HEK293 (cell line): Measurements from ENCODE around the gene MARCHF3.

ENCODE experiments used
- CTCF ChIA-PET: fragments of 350-600 bp; formaldehyde crosslinking; extraction: SDS; loops from one replicate; lab custom pipeline; 2021; ENCODE audit warnings: antibody characterized with exemption; lab: Yijun Ruan, JAX
- POLR2A ChIA-PET: fragments of 300-600 bp; formaldehyde crosslinking; extraction: SDS; loops from one replicate; lab custom pipeline; 2020; ENCODE audit warnings: antibody characterized with exemption, inconsistent platforms; lab: Yijun Ruan, JAX
- H3K27ac ChIP-seq: fragments of 200-500 bp; sonication (Bioruptor generic); 2 replicates; pipeline ENCODE4 v1.5.1; 2014; ENCODE audit warnings: low read depth, low read length, control low read depth, inconsistent platforms; ENCODE audit errors: extremely low read depth
- H3K36me3 ChIP-seq, 2 experiments: fragments of 200-500 bp in 1 of 2; sonication (Bioruptor generic) in 1 of 2; 1 replicate in 1 of 2; 2 replicates in 1 of 2; pipeline ENCODE4 v1.5.1; 2014 to 2017; ENCODE audit warnings: inconsistent platforms in 2 of 2, low read length in 2 of 2; ENCODE audit not compliant: control insufficient read depth in 2 of 2, insufficient read depth in 1 of 2
- H3K4me1 ChIP-seq: fragments of 200-500 bp; sonication (Bioruptor generic); 2 replicates; pipeline ENCODE4 v1.5.1; 2014; ENCODE audit warnings: mild to moderate bottlenecking, low read length, inconsistent platforms; ENCODE audit not compliant: control insufficient read depth, insufficient read depth
- H3K4me3 ChIP-seq: 2 replicates; pipeline ENCODE4 v1.5.1; 2011; ENCODE audit warnings: low read depth, mild to moderate bottlenecking, control low read depth, low read length, moderate library complexity
- H3K9me3 ChIP-seq: fragments of 200-500 bp; sonication (Bioruptor generic); 2 replicates; pipeline ENCODE4 v1.5.1; 2014; ENCODE audit warnings: low read depth, low read length, inconsistent platforms; ENCODE audit not compliant: control insufficient read depth, insufficient read depth
- BCL11B ChIP-seq: fragments of 450-650 bp; formaldehyde crosslinking; IDR thresholded peaks from 2 replicates; pipeline ENCODE4 v1.5.1; 2016; ENCODE audit warnings: low read depth, missing biosample characterization, missing genetic modification characterization
- CTCF ChIP-seq: fragments of 450-650 bp; formaldehyde crosslinking; IDR thresholded peaks from 2 replicates; pipeline ENCODE4 v1.5.1; 2016; ENCODE audit warnings: missing biosample characterization, missing genetic modification characterization
- GLIS1 ChIP-seq: fragments of 450-650 bp; formaldehyde crosslinking; IDR thresholded peaks from 2 replicates; pipeline ENCODE4 v1.5.1; 2016; ENCODE audit warnings: missing biosample characterization, missing genetic modification characterization
- HOXC10 ChIP-seq: sonication (generic); formaldehyde crosslinking; IDR thresholded peaks from 2 replicates; pipeline ENCODE4 v1.8.1; 2023; ENCODE audit warnings: mild to moderate bottlenecking, missing genetic modification reagents
- PATZ1 ChIP-seq: fragments of 450-650 bp; formaldehyde crosslinking; IDR thresholded peaks from 2 replicates; pipeline ENCODE4 v1.5.1; 2016; ENCODE audit warnings: missing biosample characterization, missing genetic modification characterization
- ZBTB26 ChIP-seq: fragments of 450-650 bp; formaldehyde crosslinking; optimal IDR thresholded peaks from 2 replicates; pipeline ENCODE3; 2016; ENCODE audit warnings: missing biosample characterization, mild to moderate bottlenecking, missing genetic modification characterization
- ZBTB48 ChIP-seq: fragments of 450-650 bp; formaldehyde crosslinking; IDR thresholded peaks from 2 replicates; pipeline ENCODE4 v1.5.1; 2016; ENCODE audit warnings: missing biosample characterization, missing genetic modification characterization
- ZFHX2 ChIP-seq: fragments of 450-650 bp; formaldehyde crosslinking; conservative IDR thresholded peaks from 2 replicates; pipeline ENCODE4 v1.5.1; 2016; ENCODE audit warnings: missing biosample characterization, missing genetic modification characterization
- ZNF10 ChIP-seq: fragments of 450-650 bp; formaldehyde crosslinking; IDR thresholded peaks from 2 replicates; pipeline ENCODE4 v1.5.1; 2017; ENCODE audit warnings: missing biosample characterization, missing genetic modification characterization
- ZNF146 ChIP-seq: fragments of 450-650 bp; formaldehyde crosslinking; IDR thresholded peaks from 2 replicates; pipeline ENCODE4 v1.5.1; 2016; ENCODE audit warnings: missing biosample characterization, missing genetic modification characterization
- ZNF184 ChIP-seq: fragments of 450-650 bp; IDR thresholded peaks from 2 replicates; pipeline ENCODE4 v1.5.1; 2018; ENCODE audit warnings: missing biosample characterization, mild to moderate bottlenecking, missing genetic modification characterization
- ZNF23 ChIP-seq: fragments of 450-650 bp; formaldehyde crosslinking; IDR thresholded peaks from 2 replicates; pipeline ENCODE4 v1.5.1; 2016; ENCODE audit warnings: missing biosample characterization, missing genetic modification characterization, borderline replicate concordance
- ZNF266 ChIP-seq: fragments of 450-650 bp; formaldehyde crosslinking; IDR thresholded peaks from 2 replicates; pipeline ENCODE4 v1.5.1; 2016; ENCODE audit warnings: missing biosample characterization, missing genetic modification characterization, low read depth
- ZNF37A ChIP-seq: fragments of 450-650 bp; IDR thresholded peaks from 2 replicates; pipeline ENCODE4 v1.5.1; 2018; ENCODE audit warnings: missing biosample characterization, missing genetic modification characterization
- ZNF394 ChIP-seq: fragments of 450-650 bp; formaldehyde crosslinking; IDR thresholded peaks from 2 replicates; pipeline ENCODE4 v1.5.1; 2016; ENCODE audit warnings: missing biosample characterization, missing genetic modification characterization, mild to moderate bottlenecking, moderate library complexity, borderline replicate concordance
- ZNF404 ChIP-seq: fragments of 450-650 bp; formaldehyde crosslinking; IDR thresholded peaks from 2 replicates; pipeline ENCODE4 v1.5.1; 2017; ENCODE audit warnings: missing biosample characterization, missing genetic modification characterization
- ZNF416 ChIP-seq: fragments of 450-650 bp; formaldehyde crosslinking; IDR thresholded peaks from 2 replicates; pipeline ENCODE4 v1.5.1; 2016; ENCODE audit warnings: missing biosample characterization, missing genetic modification characterization
- ZNF426 ChIP-seq: fragments of 450-650 bp; formaldehyde crosslinking; IDR thresholded peaks from 2 replicates; pipeline ENCODE4 v1.5.1; 2017; ENCODE audit warnings: missing biosample characterization, missing genetic modification characterization, mild to moderate bottlenecking, inconsistent platforms, moderate library complexity
- ZNF473 ChIP-seq: fragments of 450-650 bp; formaldehyde crosslinking; IDR thresholded peaks from 2 replicates; pipeline ENCODE4 v1.5.1; 2017; ENCODE audit warnings: missing biosample characterization, missing genetic modification characterization
- ZNF48 ChIP-seq: fragments of 450-650 bp; formaldehyde crosslinking; IDR thresholded peaks from 2 replicates; pipeline ENCODE4 v1.5.1; 2016; ENCODE audit warnings: missing biosample characterization, missing genetic modification characterization
- ZNF561 ChIP-seq: fragments of 450-650 bp; IDR thresholded peaks from 2 replicates; pipeline ENCODE4 v1.5.1; 2018; ENCODE audit warnings: missing biosample characterization, missing genetic modification characterization, borderline replicate concordance
- ZNF596 ChIP-seq: fragments of 450-650 bp; IDR thresholded peaks from 2 replicates; pipeline ENCODE4 v1.5.0; 2018; ENCODE audit warnings: missing biosample characterization, mild to moderate bottlenecking, missing genetic modification characterization, moderate library complexity
- ZNF623 ChIP-seq: fragments of 450-650 bp; formaldehyde crosslinking; IDR thresholded peaks from 2 replicates; pipeline ENCODE4 v1.5.1; 2016; ENCODE audit warnings: missing biosample characterization, missing genetic modification characterization
- ZNF660 ChIP-seq: fragments of 450-650 bp; IDR thresholded peaks from 2 replicates; pipeline ENCODE4 v1.5.1; 2018; ENCODE audit warnings: missing biosample characterization, mild to moderate bottlenecking, missing genetic modification characterization
- ZNF791 ChIP-seq: fragments of 450-650 bp; formaldehyde crosslinking; IDR thresholded peaks from 2 replicates; pipeline ENCODE4 v1.5.1; 2016; ENCODE audit warnings: missing biosample characterization, missing genetic modification characterization
- ZNF830 ChIP-seq: fragments of 450-650 bp; IDR thresholded peaks from 2 replicates; pipeline ENCODE4 v1.5.0; 2018; ENCODE audit warnings: missing biosample characterization, missing genetic modification characterization, low read depth, mild to moderate bottlenecking, moderate library complexity
- ZNF837 ChIP-seq: fragments of 450-650 bp; formaldehyde crosslinking; IDR thresholded peaks from 2 replicates; pipeline ENCODE4 v1.5.1; 2016; ENCODE audit warnings: missing biosample characterization, missing genetic modification characterization
- ZNF843 ChIP-seq: fragments of 450-650 bp; formaldehyde crosslinking; IDR thresholded peaks from 2 replicates; pipeline ENCODE4 v1.5.1; 2016; ENCODE audit warnings: missing biosample characterization, missing genetic modification characterization
- ZSCAN23 ChIP-seq: fragments of 450-650 bp; formaldehyde crosslinking; IDR thresholded peaks from 2 replicates; pipeline ENCODE4 v1.5.1; 2016; ENCODE audit warnings: missing biosample characterization, missing genetic modification characterization
- ZSCAN30 ChIP-seq: fragments of 450-650 bp; IDR thresholded peaks from 2 replicates; pipeline ENCODE4 v1.5.1; 2018; ENCODE audit warnings: missing biosample characterization, mild to moderate bottlenecking, missing genetic modification characterization, moderate library complexity

MARCHF3 gene

GRCh38 chr5:127011961-127012644 is 18.3 kb downstream of the MARCHF3 start:
- CTCF ChIA-PET = interaction anchor here (0.6 kb wide), 1 partner anchor 35 kb away, joined by 3 read pairs; no protein-coding TSS in a partner anchor
- Histone ChIP-seq H3K4me3 (no peak overlapping the region), H3K36me3 (no peaks in the 10 kb centered on the region), H3K4me1 (0 out of 2 replicates have a peak, but pooled peaks cover 2% of the 10 kb centered on the region), H3K9me3 (no peaks in the 10 kb centered on the region), H3K27ac (no peak overlapping the region)
- POLR2A ChIA-PET = no interaction called here
- TF ChIP-seq ZNF394 (no peak), BCL11B (tag by site-specific recombination) (no peak), HOXC10 (no peak), ZNF404 (tag by site-specific recombination) (no peak), ZNF830 (tag by site-specific recombination) (no peak), ZNF266 (tag by site-specific recombination) (no peak), ZNF843 (no peak), GLIS1 (tag by site-specific recombination) (no peak), ZSCAN23 (tag by site-specific recombination) (no peak), ZNF596 (tag by site-specific recombination) (no peak), ZBTB26 (tag by site-specific recombination) (no peak), ZBTB48 (tag by site-specific recombination) (no peak), ZNF37A (no peak), ZNF426 (tag by site-specific recombination) (no peak), ZNF561 (tag by site-specific recombination) (no peak), ZNF10 (tag by site-specific recombination) (no peak), ZNF184 (tag by site-specific recombination) (no peak), ZNF23 (tag by site-specific recombination) (no peak), ZNF48 (tag by site-specific recombination) (no peak)

- no peaks in the 10 kb centered on the region for H3K9me3 ChIP-seq
- POLR2A ChIA-PET = no interaction called here
- H3K27ac ChIP-seq = no peak overlapping the region
- H3K36me3 ChIP-seq = no peaks in the 10 kb centered on the region
- CTCF ChIA-PET = no interaction called here
- 0 out of 2 replicates have a peak, but pooled peaks cover 2% of the 10 kb centered on the region for H3K4me1 ChIP-seq
- no peak overlapping the region for H3K4me3 ChIP-seq
- TF ChIP-seq ZFHX2 (tag by site-specific recombination) = peak; percentile 26
- no peak for TF ChIP-seq ZNF837 (tag by site-specific recombination)
Measured at GRCh38 chr5:127011153-127011552, 19.2 kb downstream of the MARCHF3 start.

DNA sequence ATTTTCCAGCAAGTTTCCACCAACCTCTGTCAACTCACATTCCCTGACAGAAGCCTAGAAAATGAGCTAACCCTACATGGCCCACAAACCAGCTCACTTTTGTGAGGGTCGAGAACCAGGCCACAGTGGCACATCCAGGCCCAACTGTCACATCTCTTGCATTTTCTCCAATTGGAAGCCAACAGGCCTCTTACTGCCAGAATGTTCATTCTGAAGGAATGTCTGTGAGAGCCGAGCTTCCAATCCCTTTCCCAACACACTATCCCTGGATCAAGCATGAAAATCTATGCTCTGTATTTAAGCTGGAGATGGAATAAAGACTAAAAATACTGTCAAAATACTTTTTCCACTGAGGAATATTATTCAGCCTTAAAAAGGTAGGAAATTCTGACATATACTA is 20.0 kb downstream of the MARCHF3 start:
- Histone ChIP-seq H3K4me3 (no peak overlapping the region), H3K27ac (no peak overlapping the region), H3K4me1 (0 out of 2 replicates have a peak, but pooled peaks cover 2% of the 10 kb centered on the region), H3K36me3 (no peaks in the 10 kb centered on the region), H3K9me3 (no peaks in the 10 kb centered on the region)
- POLR2A ChIA-PET = no interaction called here
- CTCF ChIA-PET = no interaction called here
- TF ChIP-seq CTCF (tag by site-specific recombination) (no peak), ZNF146 (no peak), ZNF623 (tag by site-specific recombination) (no peak), ZNF416 (tag by site-specific recombination) (no peak), PATZ1 (no peak), ZNF23 (tag by site-specific recombination) (no peak), ZSCAN30 (tag by site-specific recombination) (no peak), ZNF473 (no peak), ZNF791 (tag by site-specific recombination) (no peak), ZNF660 (tag by site-specific recombination) (no peak), ZNF10 (tag by site-specific recombination) (no peak)
